ENCODE measurements around the gene SERTM1.

SERTM1 gene

DNA sequence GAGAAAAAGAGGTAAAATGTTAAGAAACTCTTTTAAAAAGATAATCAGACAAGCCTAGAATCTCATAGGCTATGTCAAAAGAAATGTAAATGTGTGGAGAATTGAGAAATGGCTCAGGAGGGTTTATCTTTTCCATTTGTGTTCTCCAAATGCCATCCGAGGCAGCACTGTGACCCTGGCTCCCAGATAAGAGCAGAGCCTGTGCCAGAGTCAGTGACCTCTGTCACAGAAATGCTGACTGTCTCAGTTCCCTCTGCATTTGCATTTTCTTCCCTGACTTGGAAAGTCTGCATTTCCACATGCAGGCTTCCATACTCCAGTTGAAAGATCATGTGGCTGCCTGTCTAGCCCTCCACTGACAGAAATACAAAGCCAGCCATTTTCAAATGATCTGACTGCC, 42.0 kb downstream of the SERTM1 start:
- TF ChIP-seq, protein P1, sequence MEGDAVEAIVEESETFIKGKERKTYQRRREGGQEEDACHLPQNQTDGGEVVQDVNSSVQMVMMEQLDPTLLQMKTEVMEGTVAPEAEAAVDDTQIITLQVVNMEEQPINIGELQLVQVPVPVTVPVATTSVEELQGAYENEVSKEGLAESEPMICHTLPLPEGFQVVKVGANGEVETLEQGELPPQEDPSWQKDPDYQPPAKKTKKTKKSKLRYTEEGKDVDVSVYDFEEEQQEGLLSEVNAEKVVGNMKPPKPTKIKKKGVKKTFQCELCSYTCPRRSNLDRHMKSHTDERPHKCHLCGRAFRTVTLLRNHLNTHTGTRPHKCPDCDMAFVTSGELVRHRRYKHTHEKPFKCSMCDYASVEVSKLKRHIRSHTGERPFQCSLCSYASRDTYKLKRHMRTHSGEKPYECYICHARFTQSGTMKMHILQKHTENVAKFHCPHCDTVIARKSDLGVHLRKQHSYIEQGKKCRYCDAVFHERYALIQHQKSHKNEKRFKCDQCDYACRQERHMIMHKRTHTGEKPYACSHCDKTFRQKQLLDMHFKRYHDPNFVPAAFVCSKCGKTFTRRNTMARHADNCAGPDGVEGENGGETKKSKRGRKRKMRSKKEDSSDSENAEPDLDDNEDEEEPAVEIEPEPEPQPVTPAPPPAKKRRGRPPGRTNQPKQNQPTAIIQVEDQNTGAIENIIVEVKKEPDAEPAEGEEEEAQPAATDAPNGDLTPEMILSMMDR (conservative IDR thresholded peaks at IDR 0.05; ENCODE audit: control insufficient read depth, insufficient read depth, low read depth, low read length), result no peak
- DNase-seq (ENCODE audit: low read depth), result no peak
- H3K4me3 ChIP-seq (ENCODE audit: control insufficient read depth, low read depth, low read length), result no peak overlapping the region

DNA sequence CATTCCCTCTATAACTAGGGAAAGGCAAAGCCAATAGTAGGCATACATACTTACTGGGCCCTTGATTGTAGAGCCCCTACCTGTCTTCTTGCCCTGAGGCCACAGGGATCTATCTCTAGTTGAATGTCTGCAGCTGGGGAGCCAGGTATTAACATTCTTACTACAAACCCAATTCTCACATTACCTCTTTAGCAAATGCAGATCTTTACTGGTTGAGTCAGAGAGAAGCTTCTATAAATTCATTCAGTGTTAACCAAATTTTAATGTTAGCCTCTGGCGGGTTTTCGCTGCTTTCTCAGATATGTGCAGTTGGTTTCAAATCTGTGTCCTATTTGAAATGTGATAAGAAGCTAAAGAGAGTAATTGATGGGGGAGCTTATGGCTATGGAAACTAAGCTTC, 43.2 kb downstream of the SERTM1 start:
- H3K4me3 ChIP-seq (ENCODE audit: control insufficient read depth, low read depth, low read length), result no peak overlapping the region
- TF ChIP-seq, protein P1 (conservative IDR thresholded peaks at IDR 0.05; ENCODE audit: control insufficient read depth, insufficient read depth, low read depth, low read length), result no peak
- DNase-seq (ENCODE audit: low read depth), result no peak

DNA sequence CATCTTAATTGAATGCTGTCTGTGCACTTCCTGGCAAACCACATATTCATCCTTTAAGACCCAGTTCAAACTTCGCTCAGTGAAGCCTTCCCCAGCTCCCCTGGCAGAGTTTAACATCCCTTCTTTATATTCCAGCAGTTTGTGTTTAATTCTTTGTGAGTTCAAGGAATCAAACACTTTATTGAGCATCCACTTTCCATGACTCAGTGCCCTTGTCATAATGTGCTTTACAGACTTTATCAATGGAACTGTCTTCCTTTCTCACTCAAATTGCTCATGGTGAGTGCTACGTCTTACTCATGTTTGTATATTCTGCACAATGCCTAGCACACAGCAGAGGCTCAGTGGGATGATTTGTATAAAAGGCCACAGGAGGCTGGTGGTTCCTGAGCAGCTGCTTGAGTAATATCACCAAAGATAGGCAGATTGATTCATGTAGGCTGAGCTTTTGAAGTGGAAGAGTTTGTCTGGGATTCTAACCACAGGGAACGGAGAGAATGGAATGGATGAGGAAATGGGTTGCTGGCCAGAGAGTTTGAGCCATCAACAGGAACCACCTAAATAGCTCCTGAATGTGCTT, 44.2 kb downstream of the SERTM1 start:
- TF ChIP-seq, protein P1 (conservative IDR thresholded peaks at IDR 0.05; ENCODE audit: control insufficient read depth, insufficient read depth, low read depth, low read length), result no peak

DNA sequence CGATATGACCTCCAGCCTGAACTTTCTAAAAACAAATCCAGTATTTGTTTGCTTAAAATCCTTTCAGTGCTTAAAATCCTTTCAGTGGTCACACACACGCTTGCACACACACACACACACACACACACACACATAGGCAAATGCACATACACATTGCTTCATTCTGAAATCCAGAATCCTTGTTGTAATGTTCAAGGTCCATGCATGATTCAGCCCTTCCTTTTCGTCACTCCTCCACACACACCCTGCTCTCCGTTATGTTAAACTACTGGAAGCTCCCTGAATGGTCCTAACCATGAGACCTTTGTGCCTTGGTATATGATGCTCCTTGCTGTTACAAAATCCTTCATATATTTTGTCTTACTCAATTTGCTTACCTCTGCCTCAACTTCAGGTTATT, 44.9 kb downstream of the SERTM1 start:
- TF ChIP-seq, protein P1 (conservative IDR thresholded peaks at IDR 0.05; ENCODE audit: control insufficient read depth, insufficient read depth, low read depth, low read length), result no peak
- DNase-seq (ENCODE audit: low read depth), result peak; percentile 30
- H3K4me3 ChIP-seq (ENCODE audit: control insufficient read depth, low read depth, low read length), result no peak overlapping the region

More for the DNA sequence above, 44.2 kb downstream of the SERTM1 start:
- peak; percentile 84 for DNase-seq (ENCODE audit: low read depth)
- no peak overlapping the region for H3K4me3 ChIP-seq (ENCODE audit: control insufficient read depth, low read depth, low read length)

DNA sequence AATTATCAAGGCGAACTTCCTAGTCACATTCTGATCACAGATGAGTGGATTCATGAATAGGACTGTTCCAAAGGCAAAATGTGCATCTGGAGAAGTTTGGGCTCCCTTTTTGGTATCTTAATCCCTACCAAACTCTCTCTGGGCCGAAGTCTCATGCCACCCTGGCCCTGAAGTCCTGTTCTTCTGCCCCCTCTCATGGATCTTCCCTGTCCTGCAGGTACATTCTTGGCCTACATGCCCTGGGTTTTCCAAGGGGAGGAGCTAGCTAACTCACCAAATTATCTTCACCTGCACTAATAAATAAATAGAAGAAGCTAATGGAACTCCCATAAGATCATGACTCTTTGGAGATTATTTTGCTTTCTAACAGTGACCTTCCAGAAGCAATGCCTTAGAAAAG, 50.3 kb downstream of the SERTM1 start:
- no peak for DNase-seq (ENCODE audit: low read depth)
- TF ChIP-seq, protein P1 (conservative IDR thresholded peaks at IDR 0.05; ENCODE audit: control insufficient read depth, insufficient read depth, low read depth, low read length), result no peak
- no peak overlapping the region for H3K4me3 ChIP-seq (ENCODE audit: control insufficient read depth, low read depth, low read length)

DNA sequence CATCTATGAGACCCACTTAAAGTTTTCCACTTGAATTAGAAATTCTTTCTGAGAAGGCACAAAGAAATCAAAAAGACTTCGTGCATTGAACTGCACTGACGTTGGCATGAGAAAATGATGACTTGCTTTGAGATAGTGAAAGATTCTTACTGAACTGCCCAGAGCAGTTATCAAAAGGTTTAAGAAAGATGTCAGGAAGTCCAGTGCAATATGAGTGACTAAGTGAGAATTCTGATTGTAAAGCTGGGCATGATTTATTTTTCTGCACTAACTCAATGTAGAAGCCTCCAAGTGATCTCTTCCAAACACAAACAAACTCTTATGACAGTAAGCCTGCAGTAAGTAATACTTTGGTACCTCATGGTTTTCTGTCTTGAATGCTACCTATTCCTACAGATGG, 52.1 kb downstream of the SERTM1 start:
- TF ChIP-seq, protein P1 (conservative IDR thresholded peaks at IDR 0.05; ENCODE audit: control insufficient read depth, insufficient read depth, low read depth, low read length), result no peak
- no peak for DNase-seq (ENCODE audit: low read depth)
- no peak overlapping the region for H3K4me3 ChIP-seq (ENCODE audit: control insufficient read depth, low read depth, low read length)

DNA sequence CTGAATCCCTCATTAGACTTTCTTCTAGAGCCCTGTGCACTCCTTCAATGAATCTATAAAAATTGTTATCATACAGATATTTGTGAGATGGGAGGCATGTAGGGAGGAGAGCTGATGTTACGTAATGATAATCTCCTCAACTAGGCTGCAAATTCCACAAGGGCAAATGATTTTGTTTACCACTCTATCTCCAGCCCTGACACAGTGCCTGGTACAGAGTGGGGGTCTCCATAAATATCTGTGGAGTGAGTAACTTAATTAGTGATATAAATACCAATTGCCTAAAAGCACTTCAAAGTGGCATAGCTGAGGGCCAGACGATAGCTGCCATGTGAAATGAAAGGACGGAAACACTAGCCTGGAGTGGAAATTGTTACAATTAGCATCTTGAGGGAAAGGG, 54.2 kb downstream of the SERTM1 start:
- no peak for DNase-seq (ENCODE audit: low read depth)
- TF ChIP-seq, protein P1 (conservative IDR thresholded peaks at IDR 0.05; ENCODE audit: control insufficient read depth, insufficient read depth, low read depth, low read length), result no peak

More for the DNA sequence above, 54.2 kb downstream of the SERTM1 start:
- no peak overlapping the region for H3K4me3 ChIP-seq (ENCODE audit: control insufficient read depth, low read depth, low read length)
